Activated CD4-positive, alpha-beta T cell treated with anti-CD3 and anti-CD28 coated beads, Interleukin-2, amount 10 ng/mL, durations not matched to agents 7 days and 5 days (primary cell): ENCODE results near the gene LRCH3. TPM values are rescaled to one million over a fixed set of nuclear protein-coding genes. Genes with fewer than 3 reads are reported as not detected.

Source experiments
- total RNA-seq, 2 experiments: library from RNA; stranded (reverse); gene quantifications; one replicate each; pipeline ENCODE4 v1.2.3, GENCODE V29; 2021

LRCH3 gene
- total RNA-seq, 2 experiments from 2014 or later, result 54.0 to 58.0 TPM

Other genes with a start within 250 kb of the LRCH3 start
- gene BDH1, start 235.3 kb upstream of the LRCH3 start, total RNA-seq, result 10 to 100 TPM; 53.6 to 58.7 TPM
- gene RUBCN, start 54.4 kb upstream of the LRCH3 start, total RNA-seq, result 10 to 100 TPM; 43.3 to 44.5 TPM
- gene FYTTD1, start 41.4 kb upstream of the LRCH3 start, total RNA-seq, result 10 to 100 TPM; 35.7 to 38.8 TPM
- 100 to 1,000 TPM; 926 to 993 TPM for gene RPL35A, start 158.9 kb downstream of the LRCH3 start, total RNA-seq
- gene LMLN, start 169.0 kb downstream of the LRCH3 start, total RNA-seq, result 1 to 10 TPM; 2.7 to 3.1 TPM